Retinal pigment epithelial cell (primary cell): Measurements from ENCODE around the gene LAMB1.
"Not testable (repeated sequence)": the region's sequence is repeated elsewhere in the genome, so short reads cannot be mapped to it uniquely, and the experiment has no call there.

Experiments
- DNase-seq: peaks from one replicate; pipeline ENCODE4 v3.0.0-alpha.2; 2010; ENCODE audit warnings: low read depth
- H3K4me3 ChIP-seq: 2 replicates; pipeline ENCODE4 v1.5.1; 2011; ENCODE audit warnings: mild to moderate bottlenecking, low read length, control low read depth, moderate library complexity
- CTCF ChIP-seq: conservative IDR thresholded peaks from 2 replicates; pipeline ENCODE4 v1.5.1; 2011; ENCODE audit warnings: low read depth, low read length, control low read depth, inconsistent platforms

The LAMB1 gene

GRCh38 chr7:107931740-107932515 lies 71.0 kb downstream of the LAMB1 start:
- no peak overlapping the region for H3K4me3 ChIP-seq
- no peak for DNase-seq
- TF ChIP-seq CTCF: no peak

GRCh38 chr7:107926481-107926880 lies 76.5 kb downstream of the LAMB1 start:
- DNase-seq: no peak

GRCh38 chr7:107924841-107925504 lies 78.0 kb downstream of the LAMB1 start:
- no peak for DNase-seq

More at GRCh38 chr7:107926481-107926880, 76.5 kb downstream of the LAMB1 start:
- no peak overlapping the region for H3K4me3 ChIP-seq
- no peak for TF ChIP-seq CTCF

GRCh38 chr7:107922886-107923285 lies 80.1 kb downstream of the LAMB1 start:
- H3K4me3 ChIP-seq: no peak overlapping the region
- no peak for DNase-seq
- TF ChIP-seq CTCF: no peak

More at GRCh38 chr7:107924841-107925504, 78.0 kb downstream of the LAMB1 start:
- no peak for TF ChIP-seq CTCF
- no peak overlapping the region for H3K4me3 ChIP-seq

DNA sequence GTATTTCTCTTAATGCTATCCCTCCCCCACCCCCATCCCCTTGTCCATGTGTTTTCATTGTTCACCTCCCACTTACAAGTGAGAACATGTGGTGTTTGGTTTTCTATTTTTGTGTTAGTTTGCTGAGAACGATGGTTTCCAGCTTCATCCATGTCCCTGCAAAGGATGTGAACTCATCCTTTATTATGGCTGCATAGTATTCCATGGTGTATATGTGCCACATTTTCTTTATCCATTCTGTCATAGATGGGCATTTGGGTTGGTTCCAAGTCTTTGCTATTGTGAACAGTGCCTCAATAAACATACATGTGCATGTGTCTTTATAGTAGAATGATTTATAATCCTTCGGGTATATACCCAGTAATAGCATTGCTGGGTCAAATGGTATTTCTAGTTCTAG lies 81.1 kb downstream of the LAMB1 start:
- not testable (repeated sequence) for DNase-seq, H3K4me3 ChIP-seq

DNA sequence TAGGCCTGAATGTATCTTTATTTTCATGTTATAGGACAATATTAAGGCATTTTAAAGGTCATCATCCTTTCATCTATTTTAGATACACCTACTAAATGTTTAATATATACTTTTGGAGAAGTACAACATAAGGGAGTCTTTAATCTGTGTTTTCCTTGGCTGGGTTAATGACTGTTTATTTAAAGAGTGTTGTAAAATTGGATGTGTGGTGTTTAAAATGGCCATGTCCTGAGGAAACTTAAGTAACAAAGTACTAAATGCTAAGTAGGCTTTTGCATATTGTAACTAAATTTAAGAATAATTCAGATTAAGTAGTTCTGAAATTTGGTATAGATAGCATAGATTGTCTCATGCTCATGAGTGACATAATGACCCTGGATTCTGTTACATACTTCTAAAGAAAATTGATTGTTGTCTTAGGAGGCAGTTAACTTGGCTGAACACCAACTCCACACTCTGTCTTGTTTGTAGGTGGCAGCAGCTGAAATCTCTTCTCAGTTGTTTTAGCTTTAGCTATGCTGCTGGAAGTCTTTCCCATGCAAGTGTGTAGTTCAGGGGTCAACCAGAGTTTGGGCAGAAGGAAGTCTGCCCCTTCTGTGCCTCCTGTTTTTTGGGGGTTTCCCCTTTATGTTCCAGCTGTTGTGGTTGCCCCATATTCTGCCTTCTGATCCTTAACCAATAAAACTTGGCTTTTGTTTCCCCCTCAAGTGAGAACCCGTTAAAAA lies 82.8 kb downstream of the LAMB1 start:
- DNase-seq: no peak
- no peak overlapping the region for H3K4me3 ChIP-seq
- no peak for TF ChIP-seq CTCF

DNA sequence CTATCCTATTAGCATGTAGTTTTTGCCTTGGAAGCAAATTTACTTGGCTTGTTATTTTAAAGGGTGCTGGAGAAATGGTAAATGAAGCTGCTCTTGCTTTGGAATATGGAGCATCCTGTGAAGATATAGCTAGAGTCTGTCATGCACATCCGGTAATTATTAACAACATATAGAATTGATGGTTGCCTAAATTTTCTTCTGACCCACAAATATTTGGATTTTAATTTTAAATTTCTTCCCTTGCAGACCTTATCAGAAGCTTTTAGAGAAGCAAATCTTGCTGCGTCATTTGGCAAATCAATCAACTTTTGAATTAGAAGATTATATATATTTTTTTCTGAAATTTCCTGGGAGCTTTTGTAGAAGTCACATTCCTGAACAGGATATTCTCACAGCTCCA lies 84.0 kb downstream of the LAMB1 start:
- H3K4me3 ChIP-seq: no peak overlapping the region
- no peak for TF ChIP-seq CTCF
- no peak for DNase-seq
